ENCODE data around the gene TTLL11.

Gene TTLL11

GRCh38 chr9:121780177-121781040 lies 312.7 kb downstream of the TTLL11 start:
- no peak for DNase-seq

- DNase-seq = no peak
These were observed 313.6 kb downstream of the TTLL11 start for GRCh38 chr9:121779381-121780117.

- DNase-seq = no peak
These were observed 314.6 kb downstream of the TTLL11 start for GRCh38 chr9:121778252-121779225.

GRCh38 chr9:121776739-121777637 lies 316.1 kb downstream of the TTLL11 start:
- no peak for DNase-seq

- DNase-seq = no peak
These were observed 316.9 kb downstream of the TTLL11 start for GRCh38 chr9:121776001-121776738.

GRCh38 chr9:121774715-121775613 lies 318.1 kb downstream of the TTLL11 start:
- no peak for DNase-seq

GRCh38 chr9:121773954-121774714 lies 319.0 kb downstream of the TTLL11 start:
- DNase-seq = no peak

GRCh38 chr9:121773286-121773953 lies 319.7 kb downstream of the TTLL11 start:
- no peak for DNase-seq

- no peak for DNase-seq
These were observed 320.4 kb downstream of the TTLL11 start for GRCh38 chr9:121772600-121773285.
